HepG2 (cell line): ENCODE data around the gene RIMS3. TPM values are rescaled to one million over a fixed set of nuclear protein-coding genes. Genes with fewer than 3 reads are reported as not detected.

Experiments used
- ATAC-seq: fragments of 200-7000 bp; cut with Tn5 transposase; 3 replicates; pipeline ENCODE4 v1.9.1; 2020; ENCODE audit warnings: mild to moderate bottlenecking, moderate library complexity
- BruUV-seq: library from RNA; stranded (reverse); fragments of 400-500 nt; replicated peaks from 2 replicates; lab custom pipeline; 2021; lab: Mats Ljungman, UMichigan
- CTCF ChIA-PET: fragments of 300-600 bp; formaldehyde crosslinking; extraction: SDS; loops from one replicate; lab custom pipeline; 2021; ENCODE audit warnings: low total read pairs, inconsistent platforms, low intra/inter-chr PET ratio; lab: Yijun Ruan, JAX
- POLR2A ChIA-PET: fragments of 350-600 bp; sonication (Branson Sonifier 250); formaldehyde crosslinking; loops from one replicate; lab custom pipeline; 2020; ENCODE audit warnings: antibody characterized with exemption, inconsistent platforms; lab: Yijun Ruan, JAX
- DNase-seq: peaks from one replicate; pipeline ENCODE4 v3.0.0-alpha.2; 2015; ENCODE audit warnings: low spot score
- FAIRE-seq: peaks from 3 replicates; lab custom pipeline; 2011; peaks lifted over from hg19 to GRCh38; lab: Jason Lieb, UNC
- H2AFZ ChIP-seq: one replicate; pipeline ENCODE4 v1.6.1; 2011; ENCODE audit warnings: low read length, inconsistent platforms
- H3K27ac ChIP-seq: fragments of 300-600 bp; 3 replicates; pipeline ENCODE4 v1.8.0; 2011; ENCODE audit warnings: mixed run types, mild to moderate bottlenecking, mixed read lengths, low read length, inconsistent platforms; ENCODE audit not compliant: insufficient read depth; ENCODE audit errors: extremely low read length
- H3K27me3 ChIP-seq, 2 experiments: fragments of 200-600 bp in 1 of 2; 2 replicates in 1 of 2; 3 replicates in 1 of 2; pipeline versions ENCODE4 v1.6.0 to v1.8.0; 2011; ENCODE audit warnings: low read length in 2 of 2, mild to moderate bottlenecking in 2 of 2, moderate library complexity in 2 of 2, inconsistent platforms in 1 of 2; ENCODE audit not compliant: insufficient read depth in 2 of 2, control insufficient read depth in 1 of 2
- H3K36me3 ChIP-seq, 2 experiments: fragments of 200-600 bp in 1 of 2; replicated peaks in 1 of 2; 2 replicates in 1 of 2; 3 replicates in 1 of 2; pipeline versions ENCODE4 v1.5.1 to v1.8.0; 2011; ENCODE audit warnings: low read length in 2 of 2, inconsistent platforms in 1 of 2; ENCODE audit not compliant: insufficient read depth in 2 of 2, control insufficient read depth in 1 of 2
- H3K4me1 ChIP-seq: 2 replicates; pipeline ENCODE4 v1.5.1; 2012; ENCODE audit warnings: low read length, inconsistent platforms; ENCODE audit not compliant: insufficient read depth
- H3K4me2 ChIP-seq: 2 replicates; pipeline ENCODE4 v1.6.0; 2011; ENCODE audit warnings: low read depth, low read length, inconsistent platforms
- H3K4me3 ChIP-seq, 3 experiments: fragments of 200-600 bp in 1 of 3; sonication (generic), shearing (Covaris generic) in 1 of 3; replicated peaks in 1 of 3; 2 replicates each; pipeline ENCODE4 v1.5.1; 2011 to 2016; ENCODE audit warnings: low read length in 3 of 3, inconsistent platforms in 2 of 3, low read depth in 2 of 3, mild to moderate bottlenecking in 2 of 3, control low read depth in 1 of 3, mixed read lengths in 1 of 3; ENCODE audit not compliant: insufficient read depth in 1 of 3
- H3K79me2 ChIP-seq: one replicate; pipeline ENCODE4 v1.6.1; 2011; ENCODE audit warnings: low read length, inconsistent platforms; ENCODE audit not compliant: insufficient read depth
- H3K9ac ChIP-seq: 2 replicates; pipeline ENCODE4 v1.6.0; 2011; ENCODE audit warnings: mild to moderate bottlenecking, low read depth, low read length, inconsistent platforms; ENCODE audit not compliant: insufficient read depth
- H3K9me3 ChIP-seq: 2 replicates; pipeline ENCODE4 v1.5.1; 2012; ENCODE audit warnings: mild to moderate bottlenecking, low read length
- H4K20me1 ChIP-seq: 2 replicates; pipeline ENCODE4 v1.6.0; 2011; ENCODE audit warnings: inconsistent platforms, mild to moderate bottlenecking, low read length, moderate library complexity; ENCODE audit not compliant: insufficient read depth
- CREB3 ChIP-seq: sonication (generic); formaldehyde crosslinking; IDR thresholded peaks from 2 replicates; pipeline ENCODE4 v1.5.0; 2020; ENCODE audit warnings: missing genetic modification reagents
- SKIL ChIP-seq: sonication (generic); formaldehyde crosslinking; IDR thresholded peaks from 2 replicates; pipeline ENCODE4 v1.8.0; 2022; ENCODE audit warnings: missing genetic modification reagents, mild to moderate bottlenecking, moderate library complexity, borderline replicate concordance
- SP2 ChIP-seq: sonication (generic); formaldehyde crosslinking; IDR thresholded peaks from 2 replicates; pipeline ENCODE4 v1.5.1; 2020; ENCODE audit warnings: mild to moderate bottlenecking, missing genetic modification reagents
- TOE1 ChIP-seq: sonication (generic); formaldehyde crosslinking; IDR thresholded peaks from 2 replicates; pipeline ENCODE4 v1.4.0; 2020; ENCODE audit warnings: mild to moderate bottlenecking, missing genetic modification reagents
- ZNF136 ChIP-seq: sonication (generic); formaldehyde crosslinking; IDR thresholded peaks from 2 replicates; pipeline ENCODE4 v1.8.1; 2022; ENCODE audit warnings: low read depth, mild to moderate bottlenecking, moderate library complexity, missing genetic modification reagents
- ZNF773 ChIP-seq: sonication (generic); formaldehyde crosslinking; IDR thresholded peaks from 2 replicates; pipeline ENCODE4 v1.4.0; 2020; ENCODE audit warnings: missing genetic modification reagents, borderline replicate concordance
- WGBS: methylation state at CpG from one replicate; pipeline ENCODE4 v1.1.6; 2017; ENCODE audit warnings: low lambda C conversion rate; 5-methylcytosine and 5-hydroxymethylcytosine counted together
- in situ Hi-C: cut with HindIII; loops from 2 replicates; pipeline ENCODE4 v1.10.0; 2017; ENCODE audit warnings: low pct_unique_long_range_greater_than_20kb; ENCODE audit not compliant: extremely low pct_ligation_motif_present
- intact Hi-C: fragments of 100-400 bp; cut with micrococcal nuclease; formaldehyde crosslinking; loops from one replicate; pipeline ENCODE4 v1.10.0; 2022; ENCODE audit not compliant: unreplicated experiment
- polyA plus RNA-seq, 8 experiments: library from polyadenylated mRNA; depleted of rRNA in 3 of 8; stranded (reverse) in 7 of 8; unstranded in 1 of 8; fragments of >200 nt; fragmentation: Illumina TruSeq in 4 of 8; extraction: Trizol in 4 of 8; gene quantifications; 2 replicates each; pipeline versions ENCODE4 v1.2.1 to v1.2.3, GENCODE V29; 2011 to 2016; ENCODE audit warnings: low read depth in 4 of 8, missing spikeins in 1 of 8, mixed read lengths in 1 of 8; ENCODE audit not compliant: insufficient read depth in 1 of 8
- total RNA-seq, 5 experiments: library from RNA; depleted of rRNA; stranded (reverse); fragments of >200 nt; fragmentation: Illumina TruSeq; extraction: Trizol; gene quantifications; 2 replicates each; pipeline ENCODE4 v1.2.3, GENCODE V29; 2016; ENCODE audit warnings: low read depth in 1 of 5
- TF ChIP-seq, protein P1 (sequence below): sonication (generic); formaldehyde crosslinking; IDR thresholded peaks from 2 replicates; pipeline ENCODE4 v1.8.0; 2022; ENCODE audit warnings: missing genetic modification reagents, mild to moderate bottlenecking, borderline replicate concordance
- TF ChIP-seq, protein P2 (sequence below): sonication (generic); formaldehyde crosslinking; IDR thresholded peaks from 2 replicates; pipeline ENCODE4 v1.4.0; 2020; ENCODE audit warnings: missing genetic modification reagents

Gene RIMS3
- total and polyA plus RNA-seq, 2 of the 13 experiments (the other 11 are each of a cell fraction or from before 2014, with no cell fraction given) = 2.1 to 5.4 TPM

- in situ Hi-C loops = no loop called here
- peak overlapping the region; percentile 78 for H3K4me2 ChIP-seq
- no peak overlapping the region for H2AFZ ChIP-seq
- peak overlapping the region; percentile 96 for H3K27ac ChIP-seq
- no peaks in the 10 kb centered on the region; a peak in 1 of 5 replicates for H3K27me3 ChIP-seq
- peak overlapping the region; percentile 88; the same call in 1 of the 2 replicates for H3K9ac ChIP-seq
- no TSS peak for BruUV-seq
- FAIRE-seq = peak; percentile 32
- CTCF ChIA-PET = no interaction called here
- intact Hi-C loops = no loop called here
- DNase-seq = peak; percentile 50
- no peaks in the 10 kb centered on the region for H3K9me3 ChIP-seq
- H3K4me3 ChIP-seq = peak overlapping the region; percentile 63 to 85 (median 76); a peak in 5 of 6 replicates
- H3K36me3 ChIP-seq = peaks cover 0 to 1% of the 10 kb centered on the region in 2 experiments; a peak in 1 of 5 replicates
- POLR2A ChIA-PET = interaction anchor here (1.0 to 4.9 kb wide), 6 partner anchors 10 to 46 kb away, joined by 3 to 147 read pairs (median 9); partner anchors contain the start of gene NFYC
- WGBS = 19% methylated on average over 3 of the region's 3 CpGs
- no peak; the same call in 2 of the 3 replicates for ATAC-seq
- H4K20me1 ChIP-seq = 0 out of 2 replicates have a peak, but pooled peaks cover 4% of the 10 kb centered on the region
- peaks cover 85% of the 10 kb centered on the region for H3K79me2 ChIP-seq
- H3K4me1 ChIP-seq = peaks cover 72% of the 10 kb centered on the region
- no peak for TF ChIP-seq TOE1 (CRISPR knock-in tag)
- TF ChIP-seq CREB3 = no peak
- TF ChIP-seq, protein P1, sequence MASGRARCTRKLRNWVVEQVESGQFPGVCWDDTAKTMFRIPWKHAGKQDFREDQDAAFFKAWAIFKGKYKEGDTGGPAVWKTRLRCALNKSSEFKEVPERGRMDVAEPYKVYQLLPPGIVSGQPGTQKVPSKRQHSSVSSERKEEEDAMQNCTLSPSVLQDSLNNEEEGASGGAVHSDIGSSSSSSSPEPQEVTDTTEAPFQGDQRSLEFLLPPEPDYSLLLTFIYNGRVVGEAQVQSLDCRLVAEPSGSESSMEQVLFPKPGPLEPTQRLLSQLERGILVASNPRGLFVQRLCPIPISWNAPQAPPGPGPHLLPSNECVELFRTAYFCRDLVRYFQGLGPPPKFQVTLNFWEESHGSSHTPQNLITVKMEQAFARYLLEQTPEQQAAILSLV (CRISPR knock-in tag) = no peak
- TF ChIP-seq, protein P2, sequence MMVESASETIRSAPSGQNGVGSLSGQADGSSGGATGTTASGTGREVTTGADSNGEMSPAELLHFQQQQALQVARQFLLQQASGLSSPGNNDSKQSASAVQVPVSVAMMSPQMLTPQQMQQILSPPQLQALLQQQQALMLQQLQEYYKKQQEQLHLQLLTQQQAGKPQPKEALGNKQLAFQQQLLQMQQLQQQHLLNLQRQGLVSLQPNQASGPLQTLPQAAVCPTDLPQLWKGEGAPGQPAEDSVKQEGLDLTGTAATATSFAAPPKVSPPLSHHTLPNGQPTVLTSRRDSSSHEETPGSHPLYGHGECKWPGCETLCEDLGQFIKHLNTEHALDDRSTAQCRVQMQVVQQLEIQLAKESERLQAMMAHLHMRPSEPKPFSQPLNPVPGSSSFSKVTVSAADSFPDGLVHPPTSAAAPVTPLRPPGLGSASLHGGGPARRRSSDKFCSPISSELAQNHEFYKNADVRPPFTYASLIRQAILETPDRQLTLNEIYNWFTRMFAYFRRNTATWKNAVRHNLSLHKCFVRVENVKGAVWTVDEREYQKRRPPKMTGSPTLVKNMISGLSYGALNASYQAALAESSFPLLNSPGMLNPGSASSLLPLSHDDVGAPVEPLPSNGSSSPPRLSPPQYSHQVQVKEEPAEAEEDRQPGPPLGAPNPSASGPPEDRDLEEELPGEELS (CRISPR knock-in tag) = 0 out of 2 replicates have a peak, but pooled peaks have one; percentile 17
- TF ChIP-seq SKIL (CRISPR knock-in tag) = no peak
- TF ChIP-seq ZNF136 (CRISPR knock-in tag) = no peak
- no peak for TF ChIP-seq ZNF773 (CRISPR knock-in tag)
- TF ChIP-seq SP2 (CRISPR knock-in tag) = no peak
Measured at GRCh38 chr1:40711465-40712404, 46.3 kb upstream of the RIMS3 start.
